ENCODE data around the gene ACY1.
"Not testable (repeated sequence)": the region's sequence is repeated elsewhere in the genome, so short reads cannot be mapped to it uniquely, and the experiment has no call there.

Gene ACY1

DNA sequence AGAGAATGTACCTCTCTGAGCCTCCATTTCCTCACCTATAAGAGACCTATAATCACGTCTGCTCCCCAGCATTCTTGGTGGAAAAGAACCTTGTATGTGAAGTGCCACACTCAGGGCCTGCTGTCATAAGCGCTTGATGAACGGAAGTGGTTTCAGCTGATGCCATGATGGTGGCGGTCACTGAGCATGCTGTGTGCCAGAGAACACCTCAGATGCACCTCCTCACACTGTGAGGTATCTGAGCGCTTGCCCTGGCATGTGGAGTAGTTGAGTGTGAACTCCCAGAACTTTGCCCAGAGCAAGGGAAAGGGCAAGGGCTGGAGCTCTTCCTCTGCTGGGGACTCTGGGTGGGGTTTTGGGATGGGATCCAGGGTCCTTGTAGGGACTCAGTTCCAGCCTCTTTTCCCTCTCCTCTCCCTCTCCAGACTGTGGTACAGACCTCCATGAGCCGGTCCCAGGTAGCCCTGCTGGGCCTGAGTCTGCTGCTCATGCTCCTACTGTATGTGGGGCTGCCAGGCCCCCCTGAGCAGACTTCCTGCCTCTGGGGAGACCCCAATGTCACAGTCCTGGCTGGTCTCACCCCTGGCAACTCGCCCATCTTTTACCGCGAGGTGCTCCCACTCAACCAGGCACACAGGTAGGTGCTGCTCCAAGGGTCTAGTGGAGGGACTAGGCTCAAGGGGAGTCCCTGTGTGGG, 5.7 kb upstream of the ACY1 start:
- DNase-seq (no peak), ATAC-seq (replicated peaks) (no peak)
- no peak overlapping the region for H3K4me3 Mint-ChIP-seq
- H3K27ac Mint-ChIP-seq = peak overlapping the region; percentile 78
- H3K9me3 Mint-ChIP-seq = no peaks in the 10 kb centered on the region
- no peaks in the 10 kb centered on the region for H3K27me3 Mint-ChIP-seq
- H3K4me1 Mint-ChIP-seq = peaks cover 31 to 54% of the 10 kb centered on the region in 2 donors
- H3K36me3 Mint-ChIP-seq = peaks cover 2 to 11% of the 10 kb centered on the region in 2 donors

GRCh38 chr3:51978143-51978502, 5.2 kb upstream of the ACY1 start:
- H3K27ac Mint-ChIP-seq = no peak overlapping the region
- H3K4me1 Mint-ChIP-seq = peaks cover 35 to 59% of the 10 kb centered on the region in 2 donors
- ATAC-seq (replicated peaks) = no peak
- H3K9me3 Mint-ChIP-seq = no peaks in the 10 kb centered on the region
- H3K27me3 Mint-ChIP-seq = no peaks in the 10 kb centered on the region
- peaks cover 2 to 11% of the 10 kb centered on the region in 2 donors for H3K36me3 Mint-ChIP-seq
- H3K4me3 Mint-ChIP-seq = no peak overlapping the region
- no peak for DNase-seq

GRCh38 chr3:51980253-51980652, 3.1 kb upstream of the ACY1 start:
- no peaks in the 10 kb centered on the region for H3K9me3 Mint-ChIP-seq
- no peak for ATAC-seq (replicated peaks)
- H3K27me3 Mint-ChIP-seq = no peaks in the 10 kb centered on the region
- H3K27ac Mint-ChIP-seq = peak overlapping the region; percentile 37
- H3K4me1 Mint-ChIP-seq = peaks cover 36 to 61% of the 10 kb centered on the region in 2 donors
- peaks cover 0 to 6% of the 10 kb centered on the region in 2 donors for H3K36me3 Mint-ChIP-seq
- DNase-seq = no peak
- no peak overlapping the region for H3K4me3 Mint-ChIP-seq

GRCh38 chr3:51982352-51982837, 940 bp upstream of the ACY1 start:
- DNase-seq = peak; percentile 39
- no peaks in the 10 kb centered on the region for H3K27me3 Mint-ChIP-seq
- H3K36me3 Mint-ChIP-seq = peaks cover 0 to 6% of the 10 kb centered on the region in 2 donors
- ATAC-seq (replicated peaks) = peak; percentile 61 to 64
- H3K4me1 Mint-ChIP-seq = peaks cover 28 to 43% of the 10 kb centered on the region in 2 donors
- peak overlapping the region; percentile 96 for H3K27ac Mint-ChIP-seq
- peak overlapping the region; percentile 91 for H3K4me3 Mint-ChIP-seq
- H3K9me3 Mint-ChIP-seq = no peaks in the 10 kb centered on the region

- H3K9me3 Mint-ChIP-seq = no peaks in the 10 kb centered on the region
- no peaks in the 10 kb centered on the region for H3K27me3 Mint-ChIP-seq
- peaks cover 26 to 51% of the 10 kb centered on the region in 2 donors for H3K4me1 Mint-ChIP-seq
- DNase-seq (no peak), ATAC-seq (replicated peaks) (peak in 1 of 2 donors; percentile 0)
- H3K27ac Mint-ChIP-seq = peak overlapping the region; percentile 96
- peak overlapping the region; percentile 91 for H3K4me3 Mint-ChIP-seq
- H3K36me3 Mint-ChIP-seq = peaks cover 2 to 10% of the 10 kb centered on the region in 2 donors
These were observed 388 bp downstream of the ACY1 start for GRCh38 chr3:51983578-51984268.

DNA sequence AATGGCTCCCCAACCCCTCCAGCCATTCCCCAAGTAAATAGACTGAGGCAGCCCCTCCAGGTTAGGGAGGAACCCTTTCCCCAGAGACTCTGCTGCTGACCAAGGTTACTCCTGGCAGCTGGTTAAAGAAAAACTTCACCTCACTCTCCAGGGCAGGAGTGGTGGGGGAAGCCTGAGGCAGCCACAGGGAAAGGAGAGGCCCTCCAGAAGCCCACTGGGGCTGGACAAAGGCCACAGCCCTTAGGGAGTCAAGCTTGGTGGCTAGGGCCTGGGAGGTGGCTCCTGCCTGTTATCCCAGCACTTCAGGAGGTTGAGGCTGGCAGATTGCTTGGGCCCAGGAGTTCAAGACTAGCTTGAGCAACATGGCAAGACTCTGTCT, 923 bp downstream of the ACY1 start:
- Mint-ChIP-seq H3K27me3 (no peaks in the 10 kb centered on the region), H3K27ac (peak overlapping the region; percentile 96), H3K36me3 (peaks cover 3 to 14% of the 10 kb centered on the region in 2 donors), H3K9me3 (no peaks in the 10 kb centered on the region), H3K4me1 (peaks cover 26 to 57% of the 10 kb centered on the region in 2 donors), H3K4me3 (peak overlapping the region; percentile 91)
- no peak for DNase-seq
- no peak for ATAC-seq (replicated peaks)

DNA sequence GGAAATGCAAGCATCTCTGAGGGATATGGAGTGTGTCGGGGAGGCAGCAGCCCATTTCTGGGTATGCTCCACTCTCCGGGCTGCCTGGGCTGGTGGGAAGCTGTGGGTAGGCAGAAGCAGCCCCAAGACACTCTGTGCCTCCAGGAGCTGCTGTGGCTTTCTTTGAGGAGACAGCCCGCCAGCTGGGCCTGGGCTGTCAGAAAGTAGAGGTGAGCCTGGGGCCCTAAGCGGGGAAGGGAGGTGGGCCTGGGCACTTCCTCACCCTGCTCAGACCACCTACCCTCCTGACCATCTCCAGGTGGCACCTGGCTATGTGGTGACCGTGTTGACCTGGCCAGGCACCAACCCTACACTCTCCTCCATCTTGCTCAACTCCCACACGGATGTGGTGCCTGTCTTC, 1.7 kb downstream of the ACY1 start:
- Mint-ChIP-seq H3K27me3 (no peaks in the 10 kb centered on the region), H3K4me3 (no peak overlapping the region), H3K4me1 (peaks cover 26 to 58% of the 10 kb centered on the region in 2 donors), H3K36me3 (peaks cover 3 to 14% of the 10 kb centered on the region in 2 donors), H3K27ac (peak overlapping the region; percentile 31), H3K9me3 (no peaks in the 10 kb centered on the region)
- no peak for ATAC-seq (replicated peaks)
- DNase-seq = no peak

DNA sequence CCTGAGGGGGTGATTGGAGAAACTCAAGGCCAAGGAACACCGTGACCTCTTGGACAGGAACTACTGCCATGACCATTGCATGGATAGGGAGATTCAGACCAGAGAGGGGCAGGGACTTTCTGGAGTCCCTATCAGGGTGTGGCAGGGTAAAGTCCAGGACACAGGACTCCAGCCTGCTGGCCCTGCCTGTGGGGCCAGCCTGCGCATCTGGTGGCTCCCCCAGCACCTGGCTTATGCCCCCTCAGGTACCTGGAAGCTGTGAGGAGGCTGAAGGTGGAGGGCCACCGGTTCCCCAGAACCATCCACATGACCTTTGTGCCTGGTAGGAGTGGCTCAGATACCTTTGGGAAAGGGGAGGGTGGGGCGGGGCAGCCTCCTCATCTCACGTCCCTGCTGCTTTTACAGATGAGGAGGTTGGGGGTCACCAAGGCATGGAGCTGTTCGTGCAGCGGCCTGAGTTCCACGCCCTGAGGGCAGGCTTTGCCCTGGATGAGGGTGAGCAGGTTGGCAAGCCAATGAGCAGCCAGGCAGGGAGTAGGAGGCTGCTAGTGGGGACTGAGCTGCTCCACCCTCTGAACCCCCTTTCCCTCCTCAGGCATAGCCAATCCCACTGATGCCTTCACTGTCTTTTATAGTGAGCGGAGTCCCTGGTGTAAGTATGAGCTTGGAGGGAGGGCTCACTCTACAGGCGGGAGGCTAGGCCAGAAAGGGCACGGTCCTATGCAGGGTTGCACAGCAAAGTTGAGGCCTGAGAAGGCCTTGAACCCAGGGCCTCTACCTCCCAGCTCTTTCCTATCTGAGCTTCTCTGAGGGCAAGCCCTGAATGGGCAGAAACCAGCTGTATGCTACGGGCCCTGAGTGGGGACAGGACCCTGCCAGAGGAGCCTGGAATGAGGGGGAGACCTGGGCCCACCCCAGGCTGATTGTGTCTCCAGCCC, 2.9 kb downstream of the ACY1 start:
- H3K4me3 Mint-ChIP-seq = no peak overlapping the region
- ATAC-seq (replicated peaks) = no peak
- H3K36me3 Mint-ChIP-seq = peaks cover 9 to 14% of the 10 kb centered on the region in 2 donors
- peaks cover 27 to 61% of the 10 kb centered on the region in 2 donors for H3K4me1 Mint-ChIP-seq
- H3K9me3 Mint-ChIP-seq = no peaks in the 10 kb centered on the region
- no peak for DNase-seq
- H3K27me3 Mint-ChIP-seq = no peaks in the 10 kb centered on the region
- peak overlapping the region; percentile 42 for H3K27ac Mint-ChIP-seq

- Mint-ChIP-seq H3K4me1 (peaks cover 27 to 63% of the 10 kb centered on the region in 2 donors), H3K27me3 (no peaks in the 10 kb centered on the region), H3K9me3 (no peaks in the 10 kb centered on the region), H3K27ac (no peak overlapping the region), H3K4me3 (no peak overlapping the region), H3K36me3 (peaks cover 18 to 26% of the 10 kb centered on the region in 2 donors)
- ATAC-seq (replicated peaks) = no peak
- DNase-seq = no peak
These were observed 4.2 kb downstream of the ACY1 start for GRCh38 chr3:51987568-51987967.

DNA sequence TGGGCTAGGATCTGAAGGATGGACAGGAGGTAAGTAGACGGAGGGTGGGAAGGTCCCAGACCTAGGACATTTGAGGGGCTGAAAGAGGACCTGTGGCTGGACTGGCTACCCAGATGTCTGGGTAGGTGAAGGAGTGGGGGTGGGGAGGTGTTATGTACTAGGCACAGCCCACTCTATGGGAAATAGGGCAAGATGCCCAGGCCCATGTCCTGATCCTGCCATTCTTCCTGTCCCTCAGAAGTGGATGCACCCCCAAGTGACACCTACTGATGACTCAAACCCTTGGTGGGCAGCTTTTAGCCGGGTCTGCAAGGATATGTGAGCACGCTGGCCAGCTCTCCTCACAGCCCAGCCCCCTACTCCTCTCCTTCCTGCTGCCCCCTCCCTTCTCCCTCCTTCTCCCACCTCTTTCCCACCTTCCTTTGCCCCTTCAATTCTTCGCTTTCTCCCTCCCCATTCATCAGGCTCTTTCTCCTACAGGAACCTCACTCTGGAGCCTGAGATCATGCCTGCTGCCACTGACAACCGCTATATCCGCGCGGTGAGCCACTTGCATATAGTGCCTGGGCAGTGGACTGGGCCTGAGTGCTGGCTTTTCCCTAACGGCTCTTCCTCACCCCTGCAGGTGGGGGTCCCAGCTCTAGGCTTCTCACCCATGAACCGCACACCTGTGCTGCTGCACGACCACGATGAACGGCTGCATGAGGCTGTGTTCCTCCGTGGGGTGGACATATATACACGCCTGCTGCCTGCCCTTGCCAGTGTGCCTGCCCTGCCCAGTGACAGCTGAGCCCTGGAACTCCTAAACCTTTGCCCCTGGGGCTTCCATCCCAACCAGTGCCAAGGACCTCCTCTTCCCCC, 5.2 kb downstream of the ACY1 start:
- H3K27ac Mint-ChIP-seq = peak overlapping the region; percentile 52
- H3K36me3 Mint-ChIP-seq = peaks cover 25 to 33% of the 10 kb centered on the region in 2 donors
- H3K9me3 Mint-ChIP-seq = no peaks in the 10 kb centered on the region
- no peaks in the 10 kb centered on the region for H3K27me3 Mint-ChIP-seq
- DNase-seq (no peak), ATAC-seq (replicated peaks) (no peak)
- H3K4me3 Mint-ChIP-seq = no peak overlapping the region
- H3K4me1 Mint-ChIP-seq = peaks cover 24 to 61% of the 10 kb centered on the region in 2 donors

GRCh38 chr3:51990501-51990971, 7.2 kb downstream of the ACY1 start:
- peak overlapping the region; percentile 84 for H3K27ac Mint-ChIP-seq
- not testable (repeated sequence) for DNase-seq; H3K4me3 Mint-ChIP-seq; H3K9me3 Mint-ChIP-seq; ATAC-seq (replicated peaks); H3K27me3 Mint-ChIP-seq
- H3K36me3 Mint-ChIP-seq = peaks cover 43 to 53% of the 10 kb centered on the region in 2 donors
- H3K4me1 Mint-ChIP-seq = peaks cover 20 to 61% of the 10 kb centered on the region in 2 donors

DNA sequence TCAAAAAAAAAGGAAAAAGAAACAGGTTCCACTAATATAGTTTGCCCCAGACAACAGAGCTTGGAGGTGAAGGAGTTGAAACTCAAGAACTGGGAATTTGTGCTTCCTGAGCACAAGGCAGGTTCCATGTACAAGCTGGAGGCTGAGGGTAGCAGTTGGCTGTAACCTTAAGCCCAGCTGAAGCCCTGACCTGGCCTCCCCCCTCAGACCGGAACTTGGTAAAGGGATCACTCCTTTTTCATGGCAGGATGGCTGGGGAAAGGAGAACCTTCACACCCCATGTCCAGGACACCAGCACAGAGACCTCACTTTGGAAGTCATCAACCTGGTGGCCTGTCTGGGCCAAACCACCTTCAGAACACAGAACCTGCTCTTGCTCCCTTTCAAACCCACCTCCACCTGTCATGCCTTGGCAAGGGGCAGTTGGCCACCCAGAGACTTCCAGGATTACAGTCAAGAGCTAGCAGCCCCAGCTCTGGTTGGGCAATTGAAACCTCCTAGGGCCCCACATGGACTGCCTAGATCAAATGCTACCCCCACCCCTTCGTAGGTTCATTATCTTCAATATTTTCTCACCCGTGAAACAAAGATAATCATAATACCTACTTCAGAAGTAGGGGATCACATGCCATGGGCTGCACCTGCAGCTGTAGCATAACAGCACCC, 8.8 kb downstream of the ACY1 start:
- no peak for ATAC-seq (replicated peaks)
- Mint-ChIP-seq H3K4me3 (peak overlapping the region; percentile 48 to 53), H3K27me3 (no peaks in the 10 kb centered on the region), H3K36me3 (peaks cover 47 to 57% of the 10 kb centered on the region in 2 donors), H3K4me1 (peaks cover 21 to 66% of the 10 kb centered on the region in 2 donors), H3K27ac (peak overlapping the region; percentile 79), H3K9me3 (no peaks in the 10 kb centered on the region)
- DNase-seq = no peak

- H3K4me1 Mint-ChIP-seq = peaks cover 21 to 58% of the 10 kb centered on the region in 2 donors
- not testable (repeated sequence) for ATAC-seq (replicated peaks)
These were observed 10.3 kb downstream of the ACY1 start for GRCh38 chr3:51993657-51994056.

More at GRCh38 chr3:51993657-51994056, 10.3 kb downstream of the ACY1 start:
- not testable (repeated sequence) for H3K9me3 Mint-ChIP-seq, DNase-seq, H3K27me3 Mint-ChIP-seq
- peaks cover 45 to 54% of the 10 kb centered on the region in 2 donors for H3K36me3 Mint-ChIP-seq
- H3K4me3 Mint-ChIP-seq = peak overlapping the region; percentile 93 to 100
- H3K27ac Mint-ChIP-seq = peak overlapping the region; percentile 100

Data from stimulated activated naive B cell treated with anti-CD40 and anti-IgM and Interleukin-4, amounts not matched to agents 10 μg/mL and 1 μg/mL and 100 μg/mL, for 72 hours (primary cell).